ENCODE data around the gene OBSCN.

DNA sequence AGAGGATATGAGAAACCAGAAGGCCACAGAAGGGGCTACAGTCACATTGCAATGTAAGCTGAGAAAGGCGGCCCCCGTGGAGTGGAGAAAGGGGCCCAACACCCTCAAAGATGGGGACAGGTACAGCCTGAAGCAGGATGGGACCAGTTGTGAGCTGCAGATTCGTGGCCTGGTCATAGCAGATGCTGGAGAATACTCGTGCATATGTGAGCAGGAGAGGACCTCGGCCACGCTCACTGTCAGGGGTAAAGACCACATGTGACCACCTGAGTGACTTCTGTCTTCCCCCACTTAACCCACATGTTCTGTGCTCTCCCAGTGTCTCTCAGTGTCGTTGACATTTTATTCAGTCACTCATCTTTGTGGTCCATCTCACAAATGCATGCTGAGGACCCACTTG is 92.1 kb downstream of the OBSCN start:
- TF ChIP-seq POLR2A (IDR thresholded peaks at IDR 0.05; ENCODE audit: low read depth, low read length) (no peak), MXI1 (IDR thresholded peaks at IDR 0.05; ENCODE audit: borderline replicate concordance, low read depth, low read length) (no peak), SMC3 (IDR thresholded peaks at IDR 0.05; ENCODE audit: low read depth, low read length) (no peak), MAZ (IDR thresholded peaks at IDR 0.05; ENCODE audit: borderline replicate concordance, low read depth, low read length) (no peak), CEBPB (IDR thresholded peaks at IDR 0.05; ENCODE audit: low read depth, low read length) (no peak), RCOR1 (IDR thresholded peaks at IDR 0.05; ENCODE audit: insufficient replicate concordance, low read length) (no peak), BHLHE40 (IDR thresholded peaks at IDR 0.05; ENCODE audit: low read depth, low read length) (no peak), MAFK (IDR thresholded peaks at IDR 0.05; ENCODE audit: low read depth, low read length) (no peak), NFE2L2 (IDR thresholded peaks at IDR 0.05; ENCODE audit: low read depth, low read length) (no peak), FOS (IDR thresholded peaks at IDR 0.05; ENCODE audit: low read depth, low read length) (no peak), RAD21 (IDR thresholded peaks at IDR 0.05; ENCODE audit: low read length) (no peak)
- TF ChIP-seq, protein P1, sequence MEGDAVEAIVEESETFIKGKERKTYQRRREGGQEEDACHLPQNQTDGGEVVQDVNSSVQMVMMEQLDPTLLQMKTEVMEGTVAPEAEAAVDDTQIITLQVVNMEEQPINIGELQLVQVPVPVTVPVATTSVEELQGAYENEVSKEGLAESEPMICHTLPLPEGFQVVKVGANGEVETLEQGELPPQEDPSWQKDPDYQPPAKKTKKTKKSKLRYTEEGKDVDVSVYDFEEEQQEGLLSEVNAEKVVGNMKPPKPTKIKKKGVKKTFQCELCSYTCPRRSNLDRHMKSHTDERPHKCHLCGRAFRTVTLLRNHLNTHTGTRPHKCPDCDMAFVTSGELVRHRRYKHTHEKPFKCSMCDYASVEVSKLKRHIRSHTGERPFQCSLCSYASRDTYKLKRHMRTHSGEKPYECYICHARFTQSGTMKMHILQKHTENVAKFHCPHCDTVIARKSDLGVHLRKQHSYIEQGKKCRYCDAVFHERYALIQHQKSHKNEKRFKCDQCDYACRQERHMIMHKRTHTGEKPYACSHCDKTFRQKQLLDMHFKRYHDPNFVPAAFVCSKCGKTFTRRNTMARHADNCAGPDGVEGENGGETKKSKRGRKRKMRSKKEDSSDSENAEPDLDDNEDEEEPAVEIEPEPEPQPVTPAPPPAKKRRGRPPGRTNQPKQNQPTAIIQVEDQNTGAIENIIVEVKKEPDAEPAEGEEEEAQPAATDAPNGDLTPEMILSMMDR (conservative IDR thresholded peaks at IDR 0.05; ENCODE audit: low read depth, low read length) = no peak
- TF ChIP-seq, protein P2, sequence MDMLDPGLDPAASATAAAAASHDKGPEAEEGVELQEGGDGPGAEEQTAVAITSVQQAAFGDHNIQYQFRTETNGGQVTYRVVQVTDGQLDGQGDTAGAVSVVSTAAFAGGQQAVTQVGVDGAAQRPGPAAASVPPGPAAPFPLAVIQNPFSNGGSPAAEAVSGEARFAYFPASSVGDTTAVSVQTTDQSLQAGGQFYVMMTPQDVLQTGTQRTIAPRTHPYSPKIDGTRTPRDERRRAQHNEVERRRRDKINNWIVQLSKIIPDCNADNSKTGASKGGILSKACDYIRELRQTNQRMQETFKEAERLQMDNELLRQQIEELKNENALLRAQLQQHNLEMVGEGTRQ (IDR thresholded peaks at IDR 0.05; ENCODE audit: low read depth, low read length) = no peak
- TF ChIP-seq, protein P3, sequence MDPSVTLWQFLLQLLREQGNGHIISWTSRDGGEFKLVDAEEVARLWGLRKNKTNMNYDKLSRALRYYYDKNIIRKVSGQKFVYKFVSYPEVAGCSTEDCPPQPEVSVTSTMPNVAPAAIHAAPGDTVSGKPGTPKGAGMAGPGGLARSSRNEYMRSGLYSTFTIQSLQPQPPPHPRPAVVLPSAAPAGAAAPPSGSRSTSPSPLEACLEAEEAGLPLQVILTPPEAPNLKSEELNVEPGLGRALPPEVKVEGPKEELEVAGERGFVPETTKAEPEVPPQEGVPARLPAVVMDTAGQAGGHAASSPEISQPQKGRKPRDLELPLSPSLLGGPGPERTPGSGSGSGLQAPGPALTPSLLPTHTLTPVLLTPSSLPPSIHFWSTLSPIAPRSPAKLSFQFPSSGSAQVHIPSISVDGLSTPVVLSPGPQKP (IDR thresholded peaks at IDR 0.05; ENCODE audit: borderline replicate concordance, low read depth, low read length) = no peak
